Testis (tissue), 3 donors: ENCODE data around the gene FAM78B. TPM values are rescaled to one million over a fixed set of nuclear protein-coding genes. Genes with fewer than 3 reads are reported as not detected.

ENCODE experiments used
- DNase-seq: peaks from one replicate; pipeline ENCODE4 v3.0.0-alpha.2; 2019
- H3K27ac ChIP-seq, 2 donors: fragments of 200-600 bp; sonication (generic); one replicate each; pipeline ENCODE4 v1.5.1; 2019
- H3K27me3 ChIP-seq: fragments of 200-600 bp; sonication (generic); one replicate; pipeline ENCODE4 v1.5.1; 2019
- H3K36me3 ChIP-seq: fragments of 200-600 bp; sonication (generic); one replicate; pipeline ENCODE4 v1.5.1; 2017; ENCODE audit warnings: low read depth; ENCODE audit errors: missing control alignments
- H3K4me1 ChIP-seq: fragments of 200-600 bp; sonication (generic); one replicate; pipeline ENCODE4 v1.5.1; 2019
- H3K4me3 ChIP-seq, 2 donors: fragments of 200-600 bp; sonication (generic); one replicate each; pipeline ENCODE4 v1.5.1; 2017 to 2019
- H3K9me3 ChIP-seq: fragments of 200-600 bp; sonication (generic); one replicate; pipeline ENCODE4 v1.5.1; 2017
- CTCF ChIP-seq, 3 experiments: fragments of 450-650 bp in 2 of 3; fragments of 200-600 bp in 1 of 3; sonication (generic) in 1 of 3; IDR thresholded peaks; one replicate each; pipeline ENCODE4 v1.5.1; 2016 to 2019; ENCODE audit warnings: antibody characterized with exemption in 3 of 3, mild to moderate bottlenecking in 2 of 3, moderate library complexity in 1 of 3
- POLR2A ChIP-seq: fragments of 450-650 bp; IDR thresholded peaks from one replicate; pipeline ENCODE4 v1.6.1; 2017; ENCODE audit warnings: antibody characterized with exemption, mild to moderate bottlenecking, moderate library complexity
- WGBS, 2 donors: methylation state at CpG; one replicate each; pipeline ENCODE4 v1.1.5; 2018; 5-methylcytosine and 5-hydroxymethylcytosine counted together
- intact Hi-C: fragments of 100-400 bp; cut with DNase I; formaldehyde crosslinking; loops from one replicate; pipeline ENCODE4 v1.15.1; 2023; ENCODE audit warnings: low total_unique reads
- polyA plus RNA-seq: library from polyadenylated mRNA; stranded (reverse); fragments of 350-450 nt; fragmentation: Illumina TruSeq; extraction: RNeasy Lipid Tissue Mini Kit (QIAGEN cat#74804); gene quantifications from one replicate; pipeline ENCODE4 v1.2.3, GENCODE V29; 2014; ENCODE audit warnings: low read depth, low replicate concordance; ENCODE audit not compliant: insufficient read depth
- total RNA-seq, 2 donors: library from RNA; depleted of rRNA; stranded (reverse); fragments of >200 nt; gene quantifications; one replicate each; pipeline ENCODE4 v1.2.3, GENCODE V29; 2016

FAM78B gene
- total and polyA plus RNA-seq, 3 donors from 2014 or later = 5.0 to 19.8 (median 13.9) TPM

- Histone ChIP-seq H3K4me3 (no peak overlapping the region), H3K36me3 (no peaks in the 10 kb centered on the region), H3K27ac (no peak overlapping the region), H3K9me3 (no peaks in the 10 kb centered on the region), H3K27me3 (no peaks in the 10 kb centered on the region), H3K4me1 (no peaks in the 10 kb centered on the region)
- 91 to 96% methylated on average over 3 of the region's 3 CpGs for WGBS, 2 donors
- no peak for DNase-seq
- intact Hi-C loops = no loop called here
- no peak for TF ChIP-seq CTCF (IDR thresholded peaks at IDR 0.05)
- TF ChIP-seq POLR2A = no peak
Observed at GRCh38 chr1:166129006-166129405, 37.8 kb downstream of the FAM78B start.

- Histone ChIP-seq H3K27me3 (no peaks in the 10 kb centered on the region), H3K9me3 (no peaks in the 10 kb centered on the region), H3K4me1 (no peaks in the 10 kb centered on the region), H3K27ac (no peak overlapping the region), H3K36me3 (no peaks in the 10 kb centered on the region), H3K4me3 (no peak overlapping the region)
- 36 to 100% methylated on average over 1 of the region's 1 CpG for WGBS, 2 donors
- intact Hi-C loops = no loop called here
- DNase-seq = no peak
- TF ChIP-seq CTCF (IDR thresholded peaks at IDR 0.05) (no peak), POLR2A (no peak)
Observed at GRCh38 chr1:166128195-166128594, 38.6 kb downstream of the FAM78B start.

GRCh38 chr1:166127003-166127402, 39.8 kb downstream of the FAM78B start:
- no peak for TF ChIP-seq POLR2A
- TF ChIP-seq CTCF (IDR thresholded peaks at IDR 0.05) = no peak
- Histone ChIP-seq H3K4me1 (no peaks in the 10 kb centered on the region), H3K9me3 (no peaks in the 10 kb centered on the region), H3K4me3 (no peak overlapping the region), H3K27me3 (no peaks in the 10 kb centered on the region), H3K27ac (no peak overlapping the region), H3K36me3 (no peaks in the 10 kb centered on the region)
- intact Hi-C loops = no loop called here
- DNase-seq = no peak
- 85 to 91% methylated on average over 1 of the region's 1 CpG for WGBS, 2 donors

GRCh38 chr1:166122873-166123466, 43.8 kb downstream of the FAM78B start:
- H3K9me3 ChIP-seq = no peaks in the 10 kb centered on the region
- H3K27ac ChIP-seq = no peak overlapping the region
- WGBS, 2 donors = 75 to 80% methylated on average over 8 of the region's 8 CpGs
- H3K4me3 ChIP-seq = no peak overlapping the region
- TF ChIP-seq CTCF (IDR thresholded peaks at IDR 0.05) = no peak
- no peak for TF ChIP-seq POLR2A
- no peaks in the 10 kb centered on the region for H3K36me3 ChIP-seq
- no peak for DNase-seq
- H3K4me1 ChIP-seq = no peaks in the 10 kb centered on the region
- no peaks in the 10 kb centered on the region for H3K27me3 ChIP-seq
- intact Hi-C loops = no loop called here

GRCh38 chr1:166121010-166121409, 45.8 kb downstream of the FAM78B start:
- DNase-seq = no peak
- 93 to 95% methylated on average over 3 to 4 of the region's 4 CpGs for WGBS, 2 donors

More at GRCh38 chr1:166121010-166121409, 45.8 kb downstream of the FAM78B start:
- TF ChIP-seq POLR2A (no peak), CTCF (IDR thresholded peaks at IDR 0.05) (no peak)
- intact Hi-C loops = no loop called here
- Histone ChIP-seq H3K4me3 (no peak overlapping the region), H3K9me3 (no peaks in the 10 kb centered on the region), H3K36me3 (no peaks in the 10 kb centered on the region), H3K27me3 (no peaks in the 10 kb centered on the region), H3K27ac (no peak overlapping the region), H3K4me1 (no peaks in the 10 kb centered on the region)
